GM23338 (cell line): ENCODE data around the gene GAB2. TPM values are rescaled to one million over a fixed set of nuclear protein-coding genes. Genes with fewer than 3 reads are reported as not detected.

ENCODE experiments used
- ATAC-seq: fragments of 200-7000 bp; cut with Tn5 transposase; 3 replicates; pipeline ENCODE4 v1.9.1; 2020
- DNase-seq: peaks from one replicate; pipeline ENCODE4 v3.0.0-alpha.2; 2015; ENCODE audit warnings: low spot score
- H2AFZ ChIP-seq: fragments of 200-600 bp; sonication (generic); 2 replicates; pipeline ENCODE4 v1.8.0; 2016; ENCODE audit warnings: antibody characterized with exemption, mild to moderate bottlenecking, moderate library complexity
- H3F3A ChIP-seq: fragments of 200-600 bp; sonication (generic); replicated peaks from 2 replicates; pipeline ENCODE4 v1.8.0; 2017; ENCODE audit warnings: antibody characterized with exemption, mixed run types, low read depth
- H3K27ac ChIP-seq: fragments of 200-600 bp; sonication (generic); 2 replicates; pipeline ENCODE4 v1.6.1; 2016; ENCODE audit warnings: low read depth
- H3K27me3 ChIP-seq: fragments of 200-600 bp; sonication (generic); 2 replicates; pipeline ENCODE4 v1.8.0; 2016; ENCODE audit warnings: mild to moderate bottlenecking, mixed run types, moderate library complexity; ENCODE audit not compliant: insufficient read depth
- H3K36me3 ChIP-seq: fragments of 200-600 bp; sonication (generic); 2 replicates; pipeline ENCODE4 v1.8.0; 2016; ENCODE audit warnings: mild to moderate bottlenecking; ENCODE audit not compliant: insufficient read depth
- H3K4me1 ChIP-seq: fragments of 200-600 bp; sonication (generic); 2 replicates; pipeline ENCODE4 v1.8.0; 2016; ENCODE audit warnings: mild to moderate bottlenecking, moderate library complexity; ENCODE audit not compliant: insufficient read depth
- H3K4me2 ChIP-seq: fragments of 200-600 bp; sonication (generic); 2 replicates; pipeline ENCODE4 v1.7.1; 2017; ENCODE audit warnings: mixed run types
- H3K4me3 ChIP-seq: fragments of 200-600 bp; sonication (generic); 2 replicates; pipeline ENCODE4 v1.6.1; 2016; ENCODE audit warnings: mixed run types
- H3K79me2 ChIP-seq: fragments of 200-600 bp; sonication (generic); replicated peaks from 2 replicates; pipeline ENCODE4 v1.8.0; 2017; ENCODE audit warnings: mild to moderate bottlenecking; ENCODE audit not compliant: insufficient read depth
- H3K9me2 ChIP-seq: fragments of 200-600 bp; sonication (generic); 2 replicates; pipeline ENCODE4 v1.8.0; 2017; ENCODE audit not compliant: insufficient read depth
- H4K20me1 ChIP-seq: fragments of 200-600 bp; sonication (generic); replicated peaks from 2 replicates; pipeline ENCODE4 v1.8.0; 2017; ENCODE audit warnings: mild to moderate bottlenecking; ENCODE audit not compliant: insufficient read depth
- H3K27ac Mint-ChIP-seq: 2 replicates; pipeline ENCODE4 v1.8.0; 2020; ENCODE audit warnings: inconsistent platforms, mild to moderate bottlenecking, moderate library complexity, mixed read lengths
- H3K27me3 Mint-ChIP-seq: 3 replicates; pipeline ENCODE4 v1.8.0; 2022; ENCODE audit warnings: low read depth, mild to moderate bottlenecking, moderate library complexity, mixed read lengths, inconsistent platforms; ENCODE audit not compliant: insufficient read depth, poor library complexity
- H3K36me3 Mint-ChIP-seq: 3 replicates; pipeline ENCODE4 v1.8.0; 2021; ENCODE audit warnings: low read depth, mild to moderate bottlenecking, inconsistent platforms, moderate library complexity, mixed read lengths
- H3K4me1 Mint-ChIP-seq: 3 replicates; pipeline ENCODE4 v1.8.0; 2020; ENCODE audit warnings: mild to moderate bottlenecking, inconsistent platforms, mixed read lengths
- H3K4me3 Mint-ChIP-seq: 3 replicates; pipeline ENCODE4 v1.8.0; 2021; ENCODE audit warnings: moderate library complexity, mild to moderate bottlenecking, inconsistent platforms, mixed read lengths
- H3K9me3 Mint-ChIP-seq: 3 replicates; pipeline ENCODE4 v1.8.0; 2020; ENCODE audit warnings: moderate library complexity, mild to moderate bottlenecking, inconsistent platforms, mixed read lengths
- CREB1 ChIP-seq: fragments of 250-450 bp; sonication (Bioruptor Pico); IDR thresholded peaks from 2 replicates; pipeline ENCODE4 v1.5.0; 2020; ENCODE audit warnings: low read depth, mild to moderate bottlenecking, moderate library complexity
- CTCF ChIP-seq, 2 experiments: fragments of 200-600 bp in 1 of 2; sonication (generic) in 1 of 2; conservative IDR thresholded peaks; 2 replicates each; pipeline versions ENCODE4 v1.5.1 to v1.6.1; 2016 to 2017; ENCODE audit warnings: antibody characterized with exemption in 2 of 2, low read depth in 2 of 2, mild to moderate bottlenecking in 2 of 2, moderate library complexity in 1 of 2
- EZH2 ChIP-seq: fragments of 200-600 bp; sonication (generic); IDR thresholded peaks from one replicate; pipeline ENCODE4 v1.8.0; 2017; ENCODE audit warnings: antibody characterized with exemption, mild to moderate bottlenecking, low read depth; ENCODE audit not compliant: unreplicated experiment
- EZH2phosphoT487 ChIP-seq: fragments of 200-600 bp; sonication (generic); IDR thresholded peaks from one replicate; pipeline ENCODE4 v1.8.1; 2018; ENCODE audit warnings: antibody characterized with exemption; ENCODE audit not compliant: unreplicated experiment
- JUNB ChIP-seq: IDR thresholded peaks from one replicate; pipeline ENCODE4 v1.6.1; 2016; ENCODE audit warnings: antibody characterized with exemption; ENCODE audit not compliant: unreplicated experiment
- NANOG ChIP-seq: IDR thresholded peaks from 2 replicates; pipeline ENCODE4 v1.6.1; 2016; ENCODE audit warnings: antibody characterized with exemption, borderline replicate concordance
- POLR2AphosphoS5 ChIP-seq: IDR thresholded peaks from 2 replicates; pipeline ENCODE4 v1.6.1; 2016; ENCODE audit warnings: antibody characterized with exemption, low read depth
- REST ChIP-seq: IDR thresholded peaks from one replicate; pipeline ENCODE4 v1.6.1; 2018; ENCODE audit warnings: antibody characterized with exemption; ENCODE audit not compliant: unreplicated experiment
- STAT1 ChIP-seq: IDR thresholded peaks from one replicate; pipeline ENCODE4 v1.6.1; 2016; ENCODE audit warnings: antibody characterized with exemption; ENCODE audit not compliant: unreplicated experiment
- ZNF114 ChIP-seq: fragments of 250-450 bp; sonication (Bioruptor Pico); IDR thresholded peaks from 2 replicates; pipeline ENCODE4 v1.5.0; 2020; ENCODE audit warnings: mild to moderate bottlenecking, moderate library complexity
- ZNF331 ChIP-seq: fragments of 250-450 bp; sonication (Bioruptor Pico); IDR thresholded peaks from 2 replicates; pipeline ENCODE4 v1.5.0; 2020; ENCODE audit warnings: low read depth, mild to moderate bottlenecking, moderate library complexity
- polyA plus RNA-seq: library from polyadenylated mRNA; unstranded; fragments of >200 nt; fragmentation: Nextera tagmentation; extraction: Ambion mirVana; gene quantifications from 2 replicates; pipeline ENCODE4 v1.2.1, GENCODE V29; 2016
- total RNA-seq: library from RNA; depleted of rRNA; stranded (reverse); fragments of >200 nt; shearing (Covaris generic); gene quantifications from 2 replicates; pipeline ENCODE4 v1.2.3, GENCODE V29; 2014
- TF ChIP-seq, protein P1 (sequence below): IDR thresholded peaks from 2 replicates; pipeline ENCODE4 v1.6.1; 2016; ENCODE audit warnings: antibody characterized with exemption
- TF ChIP-seq, protein P2 (sequence below): fragments of 250-450 bp; sonication (Bioruptor Pico); IDR thresholded peaks from 2 replicates; pipeline ENCODE4 v1.5.0; 2020; ENCODE audit warnings: mild to moderate bottlenecking, moderate library complexity

Gene GAB2
- total and polyA plus RNA-seq, 2 experiments from 2014 or later: 2.0 to 10.8 TPM

GRCh38 chr11:78380615-78381051, 37.0 kb downstream of the GAB2 start:
- Histone ChIP-seq H3K4me3 (no peak overlapping the region), H3K36me3 (no peaks in the 10 kb centered on the region; the same call in 1 of the 2 replicates), H3K27ac (no peak overlapping the region), H3K27me3 (no peaks in the 10 kb centered on the region), H4K20me1 (no peaks in the 10 kb centered on the region), H3K4me2 (no peak overlapping the region), H2AFZ (no peak overlapping the region), H3K9me2 (no peaks in the 10 kb centered on the region), H3K4me1 (peaks cover 8% of the 10 kb centered on the region; the same call in 1 of the 2 replicates), H3K79me2 (no peaks in the 10 kb centered on the region; the same call in 1 of the 2 replicates), H3F3A (no peaks in the 10 kb centered on the region)
- TF ChIP-seq EZH2 (no peak), NANOG (no peak), JUNB (no peak), EZH2phosphoT487 (no peak), REST (no peak), POLR2AphosphoS5 (no peak), ZNF114 (CRISPR knock-in tag) (no peak), CTCF (conservative IDR thresholded peaks at IDR 0.05; ENCODE audit: low read depth in 2 of 2) (no peak), STAT1 (no peak), CREB1 (CRISPR knock-in tag) (no peak), ZNF331 (CRISPR knock-in tag) (no peak)
- TF ChIP-seq, protein P1, sequence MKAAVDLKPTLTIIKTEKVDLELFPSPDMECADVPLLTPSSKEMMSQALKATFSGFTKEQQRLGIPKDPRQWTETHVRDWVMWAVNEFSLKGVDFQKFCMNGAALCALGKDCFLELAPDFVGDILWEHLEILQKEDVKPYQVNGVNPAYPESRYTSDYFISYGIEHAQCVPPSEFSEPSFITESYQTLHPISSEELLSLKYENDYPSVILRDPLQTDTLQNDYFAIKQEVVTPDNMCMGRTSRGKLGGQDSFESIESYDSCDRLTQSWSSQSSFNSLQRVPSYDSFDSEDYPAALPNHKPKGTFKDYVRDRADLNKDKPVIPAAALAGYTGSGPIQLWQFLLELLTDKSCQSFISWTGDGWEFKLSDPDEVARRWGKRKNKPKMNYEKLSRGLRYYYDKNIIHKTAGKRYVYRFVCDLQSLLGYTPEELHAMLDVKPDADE: no peak
- TF ChIP-seq, protein P2, sequence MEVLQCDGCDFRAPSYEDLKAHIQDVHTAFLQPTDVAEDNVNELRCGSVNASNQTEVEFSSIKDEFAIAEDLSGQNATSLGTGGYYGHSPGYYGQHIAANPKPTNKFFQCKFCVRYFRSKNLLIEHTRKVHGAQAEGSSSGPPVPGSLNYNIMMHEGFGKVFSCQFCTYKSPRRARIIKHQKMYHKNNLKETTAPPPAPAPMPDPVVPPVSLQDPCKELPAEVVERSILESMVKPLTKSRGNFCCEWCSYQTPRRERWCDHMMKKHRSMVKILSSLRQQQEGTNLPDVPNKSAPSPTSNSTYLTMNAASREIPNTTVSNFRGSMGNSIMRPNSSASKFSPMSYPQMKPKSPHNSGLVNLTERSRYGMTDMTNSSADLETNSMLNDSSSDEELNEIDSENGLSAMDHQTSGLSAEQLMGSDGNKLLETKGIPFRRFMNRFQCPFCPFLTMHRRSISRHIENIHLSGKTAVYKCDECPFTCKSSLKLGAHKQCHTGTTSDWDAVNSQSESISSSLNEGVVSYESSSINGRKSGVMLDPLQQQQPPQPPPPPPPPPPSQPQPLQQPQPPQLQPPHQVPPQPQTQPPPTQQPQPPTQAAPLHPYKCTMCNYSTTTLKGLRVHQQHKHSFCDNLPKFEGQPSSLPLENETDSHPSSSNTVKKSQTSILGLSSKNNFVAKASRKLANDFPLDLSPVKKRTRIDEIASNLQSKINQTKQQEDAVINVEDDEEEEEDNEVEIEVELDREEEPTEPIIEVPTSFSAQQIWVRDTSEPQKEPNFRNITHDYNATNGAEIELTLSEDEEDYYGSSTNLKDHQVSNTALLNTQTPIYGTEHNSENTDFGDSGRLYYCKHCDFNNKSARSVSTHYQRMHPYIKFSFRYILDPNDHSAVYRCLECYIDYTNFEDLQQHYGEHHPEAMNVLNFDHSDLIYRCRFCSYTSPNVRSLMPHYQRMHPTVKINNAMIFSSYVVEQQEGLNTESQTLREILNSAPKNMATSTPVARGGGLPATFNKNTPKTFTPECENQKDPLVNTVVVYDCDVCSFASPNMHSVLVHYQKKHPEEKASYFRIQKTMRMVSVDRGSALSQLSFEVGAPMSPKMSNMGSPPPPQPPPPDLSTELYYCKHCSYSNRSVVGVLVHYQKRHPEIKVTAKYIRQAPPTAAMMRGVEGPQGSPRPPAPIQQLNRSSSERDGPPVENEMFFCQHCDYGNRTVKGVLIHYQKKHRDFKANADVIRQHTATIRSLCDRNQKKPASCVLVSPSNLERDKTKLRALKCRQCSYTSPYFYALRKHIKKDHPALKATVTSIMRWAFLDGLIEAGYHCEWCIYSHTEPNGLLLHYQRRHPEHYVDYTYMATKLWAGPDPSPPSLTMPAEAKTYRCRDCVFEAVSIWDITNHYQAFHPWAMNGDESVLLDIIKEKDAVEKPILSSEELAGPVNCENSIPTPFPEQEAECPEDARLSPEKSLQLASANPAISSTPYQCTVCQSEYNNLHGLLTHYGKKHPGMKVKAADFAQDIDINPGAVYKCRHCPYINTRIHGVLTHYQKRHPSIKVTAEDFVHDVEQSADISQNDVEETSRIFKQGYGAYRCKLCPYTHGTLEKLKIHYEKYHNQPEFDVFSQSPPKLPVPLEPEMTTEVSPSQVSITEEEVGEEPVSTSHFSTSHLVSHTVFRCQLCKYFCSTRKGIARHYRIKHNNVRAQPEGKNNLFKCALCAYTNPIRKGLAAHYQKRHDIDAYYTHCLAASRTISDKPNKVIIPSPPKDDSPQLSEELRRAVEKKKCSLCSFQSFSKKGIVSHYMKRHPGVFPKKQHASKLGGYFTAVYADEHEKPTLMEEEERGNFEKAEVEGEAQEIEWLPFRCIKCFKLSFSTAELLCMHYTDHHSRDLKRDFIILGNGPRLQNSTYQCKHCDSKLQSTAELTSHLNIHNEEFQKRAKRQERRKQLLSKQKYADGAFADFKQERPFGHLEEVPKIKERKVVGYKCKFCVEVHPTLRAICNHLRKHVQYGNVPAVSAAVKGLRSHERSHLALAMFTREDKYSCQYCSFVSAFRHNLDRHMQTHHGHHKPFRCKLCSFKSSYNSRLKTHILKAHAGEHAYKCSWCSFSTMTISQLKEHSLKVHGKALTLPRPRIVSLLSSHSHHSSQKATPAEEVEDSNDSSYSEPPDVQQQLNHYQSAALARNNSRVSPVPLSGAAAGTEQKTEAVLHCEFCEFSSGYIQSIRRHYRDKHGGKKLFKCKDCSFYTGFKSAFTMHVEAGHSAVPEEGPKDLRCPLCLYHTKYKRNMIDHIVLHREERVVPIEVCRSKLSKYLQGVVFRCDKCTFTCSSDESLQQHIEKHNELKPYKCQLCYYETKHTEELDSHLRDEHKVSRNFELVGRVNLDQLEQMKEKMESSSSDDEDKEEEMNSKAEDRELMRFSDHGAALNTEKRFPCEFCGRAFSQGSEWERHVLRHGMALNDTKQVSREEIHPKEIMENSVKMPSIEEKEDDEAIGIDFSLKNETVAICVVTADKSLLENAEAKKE (CRISPR knock-in tag): no peak
- Mint-ChIP-seq H3K4me1 (peaks cover 20% of the 10 kb centered on the region), H3K4me3 (no peak overlapping the region), H3K27ac (peak overlapping the region; percentile 45), H3K36me3 (peaks cover 11% of the 10 kb centered on the region), H3K9me3 (peaks cover 14% of the 10 kb centered on the region), H3K27me3 (no peaks in the 10 kb centered on the region)
- DNase-seq (no peak), ATAC-seq (no peak)
